LNCAP (cell line): ENCODE data around the gene ZNF8.

Experiments
- CTCF ChIP-seq: fragments of 450-650 bp; IDR thresholded peaks from 2 replicates; pipeline ENCODE4 v1.5.1; 2017; ENCODE audit warnings: mild to moderate bottlenecking

Gene ZNF8

GRCh38 chr19:58315580-58315979 is 36.8 kb downstream of the ZNF8 start:
- no peak for TF ChIP-seq CTCF

- no peak for TF ChIP-seq CTCF
Measured at GRCh38 chr19:58317476-58318072, 38.8 kb downstream of the ZNF8 start.

GRCh38 chr19:58318297-58318696 is 39.5 kb downstream of the ZNF8 start:
- TF ChIP-seq CTCF = no peak

GRCh38 chr19:58319241-58319640 is 40.5 kb downstream of the ZNF8 start:
- no peak for TF ChIP-seq CTCF

GRCh38 chr19:58325311-58326022 is 46.7 kb downstream of the ZNF8 start:
- TF ChIP-seq CTCF = no peak

GRCh38 chr19:58326501-58326913 is 47.8 kb downstream of the ZNF8 start:
- no peak for TF ChIP-seq CTCF

GRCh38 chr19:58326914-58327726 is 48.4 kb downstream of the ZNF8 start, which contains the start of gene ZSCAN22:
ZSCAN22 (plus strand) TSS chr19:58326994; CDS start chr19:58334803, 7,809 bp downstream.
- no peak for TF ChIP-seq CTCF
